Omental fat pad (tissue), 4 donors: ENCODE measurements around the gene TACC2. TPM values are rescaled to one million over a fixed set of nuclear protein-coding genes. Genes with fewer than 3 reads are reported as not detected.
"Not testable (repeated sequence)": the region's sequence is repeated elsewhere in the genome, so short reads cannot be mapped to it uniquely, and the experiment has no call there.

ENCODE experiments used
- ATAC-seq: fragments of 150-250 bp; one replicate; pipeline ENCODE4 v1.9.1; 2016; ENCODE audit warnings: mild to moderate bottlenecking, moderate library complexity; ENCODE audit not compliant: low FRiP score
- DNase-seq: peaks from one replicate; pipeline ENCODE4 v3.0.0-alpha.2; 2019; ENCODE audit warnings: low spot score
- total RNA-seq, 4 donors: library from RNA; depleted of rRNA; stranded (reverse); fragments of >200 nt; gene quantifications; one replicate each; pipeline ENCODE4 v1.1.0, GENCODE V29; 2016
- TF ChIP-seq, protein P1 (sequence below), 3 donors: fragments of 450-650 bp; IDR thresholded peaks; one replicate each; pipeline ENCODE4 v1.5.1; 2016 to 2017; ENCODE audit warnings: antibody characterized with exemption in 3 of 3, mild to moderate bottlenecking in 3 of 3, moderate library complexity in 2 of 3

TACC2 gene
- total RNA-seq, 4 donors from 2014 or later = 23.8 to 33.6 (median 29.4) TPM

DNA sequence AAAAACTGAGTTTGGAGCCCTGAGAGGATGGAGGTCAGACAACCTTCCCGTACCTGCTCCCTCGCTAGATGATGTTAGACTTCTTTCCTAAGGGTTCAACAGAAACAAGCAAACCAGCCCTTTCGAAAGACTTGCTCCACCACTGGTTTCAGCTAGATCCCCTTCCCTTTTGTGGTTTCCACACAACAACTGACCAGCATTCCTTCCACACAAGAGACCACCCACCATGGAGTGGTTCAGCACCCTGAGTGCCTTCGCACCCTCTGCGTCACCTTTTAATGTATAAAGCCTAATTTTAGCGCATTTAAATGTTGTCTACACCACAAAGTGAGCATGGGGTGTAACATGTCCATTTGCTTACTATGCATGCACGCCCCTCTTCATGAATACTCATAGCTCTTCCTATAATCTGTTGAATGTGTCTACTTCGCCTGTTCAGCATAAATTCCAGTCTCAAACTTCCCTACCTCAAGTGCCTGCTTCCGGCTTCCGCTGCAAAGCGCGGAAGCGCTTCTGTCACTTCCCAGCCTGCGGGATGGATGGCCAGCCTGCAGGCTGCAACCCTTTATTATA, 69.0 kb downstream of the TACC2 start:
- ATAC-seq (no peak), DNase-seq (no peak)
- TF ChIP-seq, protein P1, sequence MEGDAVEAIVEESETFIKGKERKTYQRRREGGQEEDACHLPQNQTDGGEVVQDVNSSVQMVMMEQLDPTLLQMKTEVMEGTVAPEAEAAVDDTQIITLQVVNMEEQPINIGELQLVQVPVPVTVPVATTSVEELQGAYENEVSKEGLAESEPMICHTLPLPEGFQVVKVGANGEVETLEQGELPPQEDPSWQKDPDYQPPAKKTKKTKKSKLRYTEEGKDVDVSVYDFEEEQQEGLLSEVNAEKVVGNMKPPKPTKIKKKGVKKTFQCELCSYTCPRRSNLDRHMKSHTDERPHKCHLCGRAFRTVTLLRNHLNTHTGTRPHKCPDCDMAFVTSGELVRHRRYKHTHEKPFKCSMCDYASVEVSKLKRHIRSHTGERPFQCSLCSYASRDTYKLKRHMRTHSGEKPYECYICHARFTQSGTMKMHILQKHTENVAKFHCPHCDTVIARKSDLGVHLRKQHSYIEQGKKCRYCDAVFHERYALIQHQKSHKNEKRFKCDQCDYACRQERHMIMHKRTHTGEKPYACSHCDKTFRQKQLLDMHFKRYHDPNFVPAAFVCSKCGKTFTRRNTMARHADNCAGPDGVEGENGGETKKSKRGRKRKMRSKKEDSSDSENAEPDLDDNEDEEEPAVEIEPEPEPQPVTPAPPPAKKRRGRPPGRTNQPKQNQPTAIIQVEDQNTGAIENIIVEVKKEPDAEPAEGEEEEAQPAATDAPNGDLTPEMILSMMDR (IDR thresholded peaks at IDR 0.05) = no peak

DNA sequence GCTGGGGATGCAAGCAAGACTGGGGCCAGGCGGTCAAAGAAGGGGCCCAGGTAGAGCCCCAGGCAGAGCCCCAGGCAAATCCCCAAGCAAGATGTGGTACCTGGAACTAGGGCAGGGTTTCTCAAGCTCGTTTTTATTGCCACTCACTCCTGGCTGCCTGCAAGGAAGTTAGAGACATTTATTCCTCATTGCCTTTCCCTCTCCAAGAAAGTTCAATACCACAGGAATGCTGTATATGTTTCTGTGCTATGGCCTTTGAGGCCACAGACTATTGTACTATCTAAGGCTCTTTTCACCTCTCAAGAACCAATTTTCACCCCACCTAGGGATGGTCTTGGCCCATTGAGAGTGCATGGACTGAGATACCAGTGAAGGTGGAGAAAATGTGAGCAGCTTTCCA, 71.3 kb downstream of the TACC2 start:
- DNase-seq (no peak), ATAC-seq (no peak)
- TF ChIP-seq, protein P1 (IDR thresholded peaks at IDR 0.05) = no peak

DNA sequence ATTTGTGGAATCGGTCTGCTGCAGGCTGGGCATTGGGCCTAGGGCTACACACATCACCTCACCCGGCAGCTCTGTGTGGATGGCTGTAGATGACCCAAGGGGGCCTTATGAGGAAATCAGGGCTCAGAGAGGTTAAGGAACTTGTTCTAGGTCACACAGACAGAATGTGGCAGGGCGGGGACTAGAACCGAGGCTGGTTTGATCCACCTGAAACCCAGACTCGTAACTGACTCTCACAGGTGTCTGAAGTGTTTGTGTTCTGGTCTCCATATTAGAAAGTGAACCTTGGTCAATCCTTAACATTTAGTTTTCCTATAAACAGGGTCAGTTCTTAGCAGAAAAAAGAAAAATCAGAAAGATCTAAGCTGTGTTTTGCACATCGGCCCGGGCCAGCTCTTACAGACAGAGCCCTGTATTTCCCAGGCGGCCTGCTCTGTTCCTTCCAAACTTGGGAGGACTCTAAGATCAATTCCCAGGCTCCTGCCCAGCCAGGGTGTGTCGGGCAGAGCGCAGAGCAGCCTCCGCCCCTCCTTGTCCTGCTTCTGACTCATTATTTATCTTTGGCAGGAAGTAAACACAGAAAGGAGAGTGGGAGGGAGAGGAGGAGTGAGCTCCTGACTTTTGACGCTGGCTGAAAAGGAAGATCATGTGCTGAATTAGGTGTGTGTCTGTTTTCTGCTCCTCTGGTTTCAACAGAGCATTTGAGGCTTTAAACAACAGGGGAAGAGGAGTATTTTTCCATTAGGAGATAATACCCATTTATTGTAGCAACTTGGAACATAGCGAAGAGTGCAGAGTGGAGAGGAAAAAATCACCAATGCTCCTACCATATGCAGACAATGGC, 74.1 kb downstream of the TACC2 start:
- ATAC-seq = peak; percentile 99

DNA sequence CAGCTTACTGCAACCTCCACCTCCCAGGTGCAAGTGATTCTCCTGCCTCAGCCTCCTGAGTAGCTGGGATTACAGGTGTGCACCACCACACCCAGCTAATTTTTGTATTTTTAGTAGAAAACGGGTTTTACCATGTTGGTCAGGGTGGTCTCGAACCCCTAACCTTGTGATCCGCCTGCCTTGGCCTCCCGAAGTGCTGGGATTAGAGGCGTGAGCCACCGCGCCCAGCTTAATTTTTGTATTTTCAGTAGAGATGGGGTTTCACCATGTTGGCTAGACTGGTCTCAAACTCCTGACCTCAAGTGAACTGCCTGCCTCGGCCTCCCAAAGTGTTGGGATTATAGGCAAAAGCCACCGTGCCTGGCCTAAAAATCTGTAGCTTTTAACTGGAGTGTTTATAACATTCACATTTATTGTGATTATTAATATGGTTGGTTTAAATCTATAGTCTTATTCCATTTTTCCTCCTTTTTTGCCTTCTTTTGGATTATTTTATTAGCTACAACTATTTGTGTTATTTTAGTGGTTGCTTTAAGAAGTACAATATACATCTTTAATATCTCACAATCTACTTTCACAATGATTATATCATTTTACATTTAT, 77.5 kb downstream of the TACC2 start:
- not testable (repeated sequence) for DNase-seq

More for the DNA sequence above, 74.1 kb downstream of the TACC2 start:
- TF ChIP-seq, protein P1 (IDR thresholded peaks at IDR 0.05) = no peak
- peak; percentile 32 for DNase-seq

DNA sequence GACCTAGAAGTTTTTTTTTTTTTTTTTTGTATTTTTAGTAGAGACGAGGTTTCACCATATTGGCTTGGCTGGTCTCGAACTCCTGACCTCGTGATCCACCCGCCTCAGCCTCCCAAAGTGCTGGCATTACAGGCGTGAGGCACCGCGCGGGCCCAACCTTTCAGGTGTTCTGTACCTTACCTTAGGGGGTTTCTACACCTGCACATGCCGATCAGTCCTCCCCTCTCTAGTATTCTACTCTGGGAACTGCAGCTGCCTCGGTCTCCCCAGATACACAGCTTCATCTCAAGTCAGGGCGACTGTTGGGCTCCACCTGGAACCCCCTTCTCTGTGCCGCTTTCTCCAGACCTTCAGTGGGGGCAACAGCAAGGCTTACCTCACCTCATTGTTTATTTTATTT, 79.9 kb downstream of the TACC2 start:
- TF ChIP-seq, protein P1 (IDR thresholded peaks at IDR 0.05) = no peak
- DNase-seq (no peak), ATAC-seq (no peak)

More for the DNA sequence above, 77.5 kb downstream of the TACC2 start:
- ATAC-seq = not testable (repeated sequence)

DNA sequence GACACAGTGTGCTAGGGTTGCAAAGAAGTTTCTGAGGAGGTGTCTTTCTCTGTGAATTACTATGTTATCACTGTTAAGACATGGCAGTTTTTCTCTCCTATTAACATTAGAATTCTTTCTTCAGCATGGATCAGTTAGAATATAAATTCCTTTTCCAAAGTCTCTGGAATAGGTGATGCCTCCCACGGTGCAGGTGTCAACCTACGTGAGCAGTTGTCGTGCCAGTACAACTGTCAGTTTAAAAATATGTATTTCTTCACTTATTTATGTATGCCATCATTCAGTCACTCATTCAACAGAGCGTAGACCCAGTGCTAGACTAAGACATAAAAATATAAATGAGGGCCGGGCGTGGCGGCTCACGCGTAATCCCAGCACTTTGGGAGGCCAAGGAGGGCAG, 83.5 kb downstream of the TACC2 start:
- ATAC-seq (no peak), DNase-seq (no peak)
- TF ChIP-seq, protein P1 (IDR thresholded peaks at IDR 0.05) = no peak

DNA sequence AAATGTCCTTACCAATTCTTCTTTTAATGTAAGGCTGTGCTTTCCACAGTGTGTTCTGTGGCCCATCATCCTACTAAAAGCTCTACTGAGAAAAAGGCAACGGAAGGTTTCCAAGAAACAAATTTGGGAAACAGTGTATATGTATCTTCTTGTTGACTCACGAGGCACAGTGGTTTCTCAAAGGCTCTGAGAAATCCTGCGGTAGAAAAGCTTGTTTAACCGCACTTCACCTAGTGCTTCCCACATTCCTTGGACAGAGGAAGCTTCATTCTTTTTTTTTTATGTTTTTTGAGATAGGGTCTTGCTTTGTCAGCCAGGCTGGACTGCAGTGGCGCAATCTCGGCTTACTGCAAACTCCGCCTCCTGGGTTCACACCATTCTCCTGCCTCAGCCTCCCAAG, 84.5 kb downstream of the TACC2 start:
- TF ChIP-seq, protein P1 (IDR thresholded peaks at IDR 0.05) = no peak
- ATAC-seq (no peak), DNase-seq (no peak)
